ENCODE results near the gene RRP7A.
"Not testable (repeated sequence)": the region's sequence is repeated elsewhere in the genome, so short reads cannot be mapped to it uniquely, and the experiment has no call there.

RRP7A gene

DNA sequence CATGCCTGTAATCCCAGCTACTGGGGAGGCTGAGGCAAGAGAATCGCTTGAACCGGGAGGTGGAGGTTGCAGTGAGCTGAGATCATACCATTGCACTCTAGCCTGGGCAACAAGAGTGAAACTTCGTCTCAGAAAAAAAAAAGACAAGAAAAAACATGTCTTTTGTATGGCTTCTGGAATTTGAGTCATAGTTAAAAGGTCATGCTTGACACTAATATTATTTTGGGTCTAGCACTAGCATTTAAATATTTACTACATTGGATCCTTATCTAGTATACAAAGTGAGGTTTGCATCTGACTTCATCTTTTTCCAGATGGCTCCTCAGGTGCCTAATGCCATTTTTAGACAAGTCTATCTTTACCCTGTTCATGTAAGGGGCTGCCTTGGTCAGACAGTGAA lies 44.3 kb upstream of the RRP7A start:
- H2BK5ac ChIP-seq (ENCODE audit: low read depth, low read length, poor library complexity, severe bottlenecking); H3K14ac ChIP-seq (ENCODE audit: low read length in 2 of 2); H3K9ac ChIP-seq (ENCODE audit: low read length); H2BK120ac ChIP-seq (ENCODE audit: low read depth, low read length); H2BK15ac ChIP-seq (ENCODE audit: low read depth, poor library complexity, severe bottlenecking); H2AFZ ChIP-seq (ENCODE audit: low read depth, low read length); H3K4ac ChIP-seq (ENCODE audit: low read depth in 1 of 2, low read length in 2 of 2); DNase-seq; H3K9me3 ChIP-seq (ENCODE audit: control insufficient read depth, low read length); H3K18ac ChIP-seq (ENCODE audit: low read depth in 1 of 2, low read length in 2 of 2); H4K8ac ChIP-seq (ENCODE audit: low read length); H2AK5ac ChIP-seq (ENCODE audit: low read length, severe bottlenecking); H4K91ac ChIP-seq (ENCODE audit: low read length); H3K79me1 ChIP-seq (replicated peaks; ENCODE audit: low read length, poor library complexity, severe bottlenecking); H3K4me1 ChIP-seq (ENCODE audit: control insufficient read depth, insufficient read depth, low read depth, low read length); H3K36me3 ChIP-seq (ENCODE audit: control insufficient read depth in 1 of 2, insufficient read depth in 2 of 2, low read depth in 1 of 2, low read length in 2 of 2); H3K4me2 ChIP-seq (ENCODE audit: low read length, poor library complexity, severe bottlenecking); H3K4me3 ChIP-seq (ENCODE audit: insufficient read depth in 1 of 2, low read depth in 1 of 2, low read length in 2 of 2); H3K23ac ChIP-seq (ENCODE audit: low read length in 2 of 2); H3K27ac ChIP-seq (ENCODE audit: low read length, poor library complexity, severe bottlenecking); H3K27me3 ChIP-seq (ENCODE audit: control insufficient read depth in 1 of 2, insufficient read depth in 1 of 2, low read length in 2 of 2); H2BK12ac ChIP-seq (ENCODE audit: low read length in 2 of 2): not testable (repeated sequence)
- 94% methylated on average over 2 of the region's 3 CpGs for WGBS

DNA sequence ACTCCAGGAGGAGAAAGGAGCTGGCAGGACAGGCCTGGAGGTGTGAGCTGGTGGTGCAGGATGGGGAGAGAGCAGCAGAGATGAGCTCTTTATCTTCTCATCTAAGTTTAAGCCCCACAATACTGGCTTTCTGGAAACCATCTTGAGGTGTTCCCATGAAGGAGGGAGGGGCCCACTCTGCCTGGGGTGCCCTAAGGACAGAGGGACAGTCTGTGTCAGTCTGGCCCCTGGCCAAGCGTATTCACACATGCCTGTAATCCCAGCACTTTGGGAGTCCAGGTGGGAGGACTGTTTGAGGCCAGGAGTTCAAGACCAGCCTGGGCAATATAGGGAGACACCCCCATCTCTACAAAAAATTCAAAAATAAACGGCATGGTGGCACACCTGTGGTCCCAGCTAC lies 43.1 kb upstream of the RRP7A start:
- H4K8ac ChIP-seq (ENCODE audit: low read length) = no peak overlapping the region
- peaks cover 4% of the 10 kb centered on the region for H3K4me1 ChIP-seq (ENCODE audit: control insufficient read depth, insufficient read depth, low read depth, low read length)
- H2AFZ ChIP-seq (ENCODE audit: low read depth, low read length) = no peak overlapping the region

DNA sequence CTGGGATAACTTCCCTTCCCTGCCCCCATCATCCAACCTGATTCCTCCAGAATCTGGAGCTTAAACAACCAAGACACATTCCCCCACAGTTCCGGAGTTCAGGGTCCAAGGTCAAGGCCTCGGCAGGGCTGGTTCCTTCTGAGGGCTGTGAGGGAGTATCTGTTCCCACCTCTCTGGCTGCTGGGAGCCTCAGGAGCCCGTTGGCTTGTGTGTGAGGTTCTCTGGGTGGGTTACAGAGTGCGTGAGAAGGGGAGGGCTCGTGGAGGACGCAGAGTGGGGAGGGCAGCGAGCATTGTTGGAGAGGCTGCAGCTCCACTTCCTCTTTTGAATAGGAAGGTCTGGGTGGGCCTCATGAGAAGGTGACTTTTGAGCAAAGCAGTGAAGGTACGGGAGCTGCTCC lies 42.7 kb upstream of the RRP7A start:
- Histone ChIP-seq H3K27ac (ENCODE audit: low read length, poor library complexity, severe bottlenecking) (no peak overlapping the region), H4K8ac (ENCODE audit: low read length) (no peak overlapping the region), H3K14ac (ENCODE audit: low read length in 2 of 2) (no peak overlapping the region), H3K23ac (ENCODE audit: low read length in 2 of 2) (no peak overlapping the region), H2BK120ac (ENCODE audit: low read depth, low read length) (no peak overlapping the region), H2AK5ac (ENCODE audit: low read length, severe bottlenecking) (no peak overlapping the region), H3K79me1 (replicated peaks; ENCODE audit: low read length, poor library complexity, severe bottlenecking) (no peaks in the 10 kb centered on the region), H3K9me3 (ENCODE audit: control insufficient read depth, low read length) (no peaks in the 10 kb centered on the region), H3K18ac (ENCODE audit: low read depth in 1 of 2, low read length in 2 of 2) (peak overlapping the region in 1 of 2 experiments; percentile 37), H3K27me3 (ENCODE audit: control insufficient read depth in 1 of 2, insufficient read depth in 1 of 2, low read length in 2 of 2) (no peaks in the 10 kb centered on the region), H3K4me3 (ENCODE audit: insufficient read depth in 1 of 2, low read depth in 1 of 2, low read length in 2 of 2) (no peak overlapping the region), H2AFZ (ENCODE audit: low read depth, low read length) (no peak overlapping the region), H2BK5ac (ENCODE audit: low read depth, low read length, poor library complexity, severe bottlenecking) (no peak overlapping the region), H3K4me2 (ENCODE audit: low read length, poor library complexity, severe bottlenecking) (no peak overlapping the region), H3K9ac (ENCODE audit: low read length) (no peak overlapping the region), H4K91ac (ENCODE audit: low read length) (no peak overlapping the region), H3K36me3 (ENCODE audit: control insufficient read depth in 1 of 2, insufficient read depth in 2 of 2, low read depth in 1 of 2, low read length in 2 of 2) (peaks cover 0 to 7% of the 10 kb centered on the region in 2 experiments), H2BK15ac (ENCODE audit: low read depth, poor library complexity, severe bottlenecking) (no peak overlapping the region), H3K4me1 (ENCODE audit: control insufficient read depth, insufficient read depth, low read depth, low read length) (peaks cover 4% of the 10 kb centered on the region), H3K4ac (ENCODE audit: low read depth in 1 of 2, low read length in 2 of 2) (no peak overlapping the region), H2BK12ac (ENCODE audit: low read length in 2 of 2) (peak overlapping the region in 1 of 2 experiments; percentile 21)
- WGBS = 61% methylated on average over 8 of the region's 8 CpGs
- no peak for DNase-seq

More for the DNA sequence above, 43.1 kb upstream of the RRP7A start:
- no peak for DNase-seq
- no peaks in the 10 kb centered on the region for H3K79me1 ChIP-seq (replicated peaks; ENCODE audit: low read length, poor library complexity, severe bottlenecking)
- no peak overlapping the region for H3K4me2 ChIP-seq (ENCODE audit: low read length, poor library complexity, severe bottlenecking)
- H3K36me3 ChIP-seq (ENCODE audit: control insufficient read depth in 1 of 2, insufficient read depth in 2 of 2, low read depth in 1 of 2, low read length in 2 of 2) = peaks cover 0 to 7% of the 10 kb centered on the region in 2 experiments
- H3K9ac ChIP-seq (ENCODE audit: low read length) = no peak overlapping the region
- H3K4me3 ChIP-seq (ENCODE audit: insufficient read depth in 1 of 2, low read depth in 1 of 2, low read length in 2 of 2) = no peak overlapping the region
- H3K27me3 ChIP-seq (ENCODE audit: control insufficient read depth in 1 of 2, insufficient read depth in 1 of 2, low read length in 2 of 2) = no peaks in the 10 kb centered on the region
- no peak overlapping the region for H3K14ac ChIP-seq (ENCODE audit: low read length in 2 of 2)
- H3K18ac ChIP-seq (ENCODE audit: low read depth in 1 of 2, low read length in 2 of 2) = peak overlapping the region in 1 of 2 experiments; percentile 37
- H2BK15ac ChIP-seq (ENCODE audit: low read depth, poor library complexity, severe bottlenecking) = no peak overlapping the region
- H3K27ac ChIP-seq (ENCODE audit: low read length, poor library complexity, severe bottlenecking) = no peak overlapping the region
- no peak overlapping the region for H3K23ac ChIP-seq (ENCODE audit: low read length in 2 of 2)
- H4K91ac ChIP-seq (ENCODE audit: low read length) = no peak overlapping the region
- no peak overlapping the region for H2BK120ac ChIP-seq (ENCODE audit: low read depth, low read length)
- H3K4ac ChIP-seq (ENCODE audit: low read depth in 1 of 2, low read length in 2 of 2) = no peak overlapping the region
- H3K9me3 ChIP-seq (ENCODE audit: control insufficient read depth, low read length) = no peaks in the 10 kb centered on the region
- H2BK5ac ChIP-seq (ENCODE audit: low read depth, low read length, poor library complexity, severe bottlenecking) = no peak overlapping the region
- H2BK12ac ChIP-seq (ENCODE audit: low read length in 2 of 2) = no peak overlapping the region
- no peak overlapping the region for H2AK5ac ChIP-seq (ENCODE audit: low read length, severe bottlenecking)
- 97% methylated on average over 2 of the region's 2 CpGs for WGBS

DNA sequence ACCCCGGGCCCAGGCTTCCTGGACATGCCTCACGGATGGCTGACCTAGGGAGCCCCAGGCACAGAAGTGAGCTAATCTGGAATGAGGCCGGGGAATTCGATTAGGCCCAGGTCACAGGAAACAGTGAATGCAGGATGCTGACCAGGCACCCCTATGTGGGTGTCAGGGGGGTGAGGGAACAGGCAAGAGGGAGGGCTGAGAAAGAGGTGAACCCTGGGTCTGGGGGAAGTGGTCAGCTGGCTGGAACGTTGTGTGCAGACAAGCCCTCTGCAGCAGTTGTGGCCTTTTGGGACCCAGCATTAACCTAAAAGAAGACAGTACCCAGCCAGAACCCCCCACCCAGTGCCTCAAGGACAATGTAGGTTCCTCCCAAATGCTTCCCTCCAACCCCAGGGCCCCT lies 42.3 kb upstream of the RRP7A start:
- H2BK12ac ChIP-seq (ENCODE audit: low read length in 2 of 2) = peak overlapping the region in 1 of 2 experiments; percentile 21
- no peak overlapping the region for H2AFZ ChIP-seq (ENCODE audit: low read depth, low read length)
- H3K27ac ChIP-seq (ENCODE audit: low read length, poor library complexity, severe bottlenecking) = no peak overlapping the region
- no peaks in the 10 kb centered on the region for H3K79me1 ChIP-seq (replicated peaks; ENCODE audit: low read length, poor library complexity, severe bottlenecking)
- H3K27me3 ChIP-seq (ENCODE audit: control insufficient read depth in 1 of 2, insufficient read depth in 1 of 2, low read length in 2 of 2) = no peaks in the 10 kb centered on the region
- no peaks in the 10 kb centered on the region for H3K9me3 ChIP-seq (ENCODE audit: control insufficient read depth, low read length)
- no peak overlapping the region for H3K14ac ChIP-seq (ENCODE audit: low read length in 2 of 2)
- no peak overlapping the region for H3K9ac ChIP-seq (ENCODE audit: low read length)
- H3K4me2 ChIP-seq (ENCODE audit: low read length, poor library complexity, severe bottlenecking) = no peak overlapping the region
- H3K36me3 ChIP-seq (ENCODE audit: control insufficient read depth in 1 of 2, insufficient read depth in 2 of 2, low read depth in 1 of 2, low read length in 2 of 2) = peaks cover 0 to 7% of the 10 kb centered on the region in 2 experiments
- WGBS = 81% methylated on average over 5 of the region's 5 CpGs
- H3K18ac ChIP-seq (ENCODE audit: low read depth in 1 of 2, low read length in 2 of 2) = no peak overlapping the region
- no peak for DNase-seq
- peaks cover 4% of the 10 kb centered on the region for H3K4me1 ChIP-seq (ENCODE audit: control insufficient read depth, insufficient read depth, low read depth, low read length)
- no peak overlapping the region for H2BK15ac ChIP-seq (ENCODE audit: low read depth, poor library complexity, severe bottlenecking)
- no peak overlapping the region for H2AK5ac ChIP-seq (ENCODE audit: low read length, severe bottlenecking)
- H3K4me3 ChIP-seq (ENCODE audit: insufficient read depth in 1 of 2, low read depth in 1 of 2, low read length in 2 of 2) = no peak overlapping the region
- no peak overlapping the region for H2BK120ac ChIP-seq (ENCODE audit: low read depth, low read length)
- H4K91ac ChIP-seq (ENCODE audit: low read length) = no peak overlapping the region
- no peak overlapping the region for H3K23ac ChIP-seq (ENCODE audit: low read length in 2 of 2)
- no peak overlapping the region for H2BK5ac ChIP-seq (ENCODE audit: low read depth, low read length, poor library complexity, severe bottlenecking)
- H4K8ac ChIP-seq (ENCODE audit: low read length) = no peak overlapping the region
- H3K4ac ChIP-seq (ENCODE audit: low read depth in 1 of 2, low read length in 2 of 2) = no peak overlapping the region

Measured in mesenchymal stem cell (in vitro differentiated cells and primary cell).